ENCODE data around the gene SAFB. TPM values are rescaled to one million over a fixed set of nuclear protein-coding genes. Genes with fewer than 3 reads are reported as not detected.
"Not testable (repeated sequence)": the region's sequence is repeated elsewhere in the genome, so short reads cannot be mapped to it uniquely, and the experiment has no call there.

The SAFB gene
- polyA plus RNA-seq, 1 donor, result 192 TPM

- DNase-seq, result no peak
Measured at GRCh38 chr19:5683177-5683886, 60.4 kb downstream of the SAFB start.

DNA sequence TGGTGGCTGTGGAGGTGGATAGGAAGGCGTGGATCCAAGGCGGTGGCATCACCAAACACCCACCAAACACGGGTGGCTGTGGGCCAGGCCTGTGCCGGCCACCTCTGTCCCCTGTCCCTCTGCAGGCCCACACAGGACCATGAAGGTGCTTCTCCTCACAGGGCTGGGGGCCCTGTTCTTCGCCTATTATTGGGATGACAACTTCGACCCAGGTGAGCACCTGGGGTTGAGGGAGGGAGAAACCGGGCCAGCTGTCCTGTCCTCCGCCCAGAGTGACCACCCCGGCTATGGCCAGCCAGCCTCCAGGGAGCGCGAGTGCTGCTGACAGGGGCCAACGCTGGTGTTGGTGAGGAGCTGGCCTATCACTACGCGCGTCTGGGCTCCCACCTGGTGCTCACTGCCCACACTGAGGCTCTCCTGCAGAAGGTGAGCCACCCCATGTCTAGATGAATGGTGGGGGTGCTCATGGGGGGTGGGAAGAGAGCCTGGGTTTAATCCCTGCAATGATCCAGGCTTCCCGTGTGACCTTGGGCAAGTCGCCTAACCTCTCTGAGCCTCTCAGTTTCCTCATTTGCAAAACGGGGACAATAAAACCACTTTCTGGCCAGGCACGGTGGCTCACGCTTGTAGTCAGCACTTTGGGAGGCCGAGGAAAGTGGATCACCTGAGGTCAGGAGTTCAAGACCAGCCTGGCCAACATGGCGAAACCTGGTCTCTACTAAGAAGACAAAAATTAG is 62.0 kb downstream of the SAFB start:
- no peak for DNase-seq

DNA sequence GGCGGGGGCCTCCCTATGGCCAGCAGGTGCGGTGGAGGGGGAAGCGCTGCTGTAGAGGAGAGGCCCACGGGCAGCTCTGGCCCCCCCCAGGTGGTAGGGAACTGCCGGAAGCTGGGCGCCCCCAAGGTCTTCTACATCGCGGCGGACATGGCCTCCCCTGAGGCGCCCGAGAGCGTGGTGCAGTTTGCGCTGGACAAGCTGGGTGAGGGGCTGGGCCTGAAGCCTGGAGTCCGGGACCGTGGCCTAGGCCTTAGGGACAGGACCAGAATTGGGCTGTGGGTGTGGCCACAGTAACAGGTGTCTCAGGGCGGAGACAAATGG is 63.4 kb downstream of the SAFB start:
- no peak for DNase-seq

- DNase-seq, result peak; percentile 89
Measured at GRCh38 chr19:5686647-5687359, 63.9 kb downstream of the SAFB start.

DNA sequence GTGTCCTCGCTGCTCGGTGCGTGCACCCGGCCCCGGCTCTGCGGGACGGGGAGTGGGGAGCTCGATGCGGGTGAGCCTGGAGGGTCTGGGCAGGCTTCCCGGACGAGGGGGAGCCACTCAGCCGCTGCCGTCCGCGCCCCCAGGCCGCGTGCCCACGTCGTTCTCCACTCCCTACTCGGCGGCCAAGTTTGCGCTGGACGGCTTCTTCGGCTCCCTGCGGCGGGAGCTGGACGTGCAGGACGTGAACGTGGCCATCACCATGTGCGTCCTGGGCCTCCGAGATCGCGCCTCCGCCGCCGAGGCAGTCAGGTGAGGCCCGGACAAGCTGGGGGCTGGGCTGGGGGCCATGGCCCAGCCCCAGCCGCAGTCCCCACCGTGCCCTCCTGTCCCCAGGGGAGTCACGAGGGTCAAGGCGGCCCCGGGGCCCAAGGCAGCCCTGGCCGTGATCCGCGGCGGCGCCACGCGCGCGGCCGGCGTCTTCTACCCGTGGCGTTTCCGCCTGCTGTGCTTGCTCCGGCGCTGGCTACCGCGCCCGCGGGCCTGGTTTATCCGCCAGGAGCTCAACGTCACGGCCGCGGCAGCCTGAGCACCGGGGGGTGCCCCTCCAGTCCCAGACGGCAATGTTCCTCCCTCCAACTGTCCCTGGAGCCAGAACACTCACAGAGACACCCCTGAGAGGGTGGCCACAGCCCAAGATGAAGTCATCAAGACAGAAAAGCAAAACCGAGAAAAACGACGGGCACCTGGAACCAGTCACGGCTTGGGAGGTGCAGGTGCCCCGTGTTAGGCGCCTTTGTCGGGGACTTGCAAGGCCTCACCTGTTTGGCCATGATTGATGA is 64.7 kb downstream of the SAFB start:
- DNase-seq, result no peak

DNA sequence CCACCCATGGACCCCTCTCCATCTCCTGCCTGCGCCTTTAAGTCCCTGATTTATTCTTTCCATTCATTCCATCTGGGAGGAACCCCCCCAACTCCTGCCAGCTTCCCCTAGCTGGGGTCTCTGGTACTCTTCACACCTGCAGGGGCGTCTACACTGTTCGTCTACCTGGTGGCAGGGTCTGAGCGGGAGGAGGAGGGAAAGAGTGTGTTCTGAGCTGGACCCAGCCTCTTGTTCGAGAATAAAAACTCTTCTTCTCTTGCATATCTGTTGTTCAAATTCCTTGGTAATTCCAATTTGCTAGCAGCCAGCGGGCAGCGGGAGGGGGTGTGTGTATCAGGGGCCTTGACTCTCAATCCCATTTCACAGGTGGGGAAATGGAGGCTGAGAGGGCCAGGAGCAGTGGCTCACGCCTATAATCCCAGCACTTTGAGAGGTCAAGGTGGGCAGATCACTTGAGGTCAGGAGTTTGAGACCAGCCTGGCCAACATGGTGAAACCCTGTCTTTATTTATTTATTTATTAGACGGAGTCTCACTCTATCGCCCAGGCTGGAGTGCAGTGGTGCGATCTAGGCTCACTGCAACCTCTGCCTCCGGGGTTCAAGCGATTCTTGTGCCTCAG is 65.5 kb downstream of the SAFB start:
- DNase-seq, result not testable (repeated sequence)

GRCh38 chr19:5690125-5690954 is 67.5 kb downstream of the SAFB start, which contains the start of gene RPL36:
TSS of gene RPL36 (plus strand) at chr19:5690295. CDS start at chr19:5690508, 213 bp downstream.
- DNase-seq, result peak; percentile 98

DNA sequence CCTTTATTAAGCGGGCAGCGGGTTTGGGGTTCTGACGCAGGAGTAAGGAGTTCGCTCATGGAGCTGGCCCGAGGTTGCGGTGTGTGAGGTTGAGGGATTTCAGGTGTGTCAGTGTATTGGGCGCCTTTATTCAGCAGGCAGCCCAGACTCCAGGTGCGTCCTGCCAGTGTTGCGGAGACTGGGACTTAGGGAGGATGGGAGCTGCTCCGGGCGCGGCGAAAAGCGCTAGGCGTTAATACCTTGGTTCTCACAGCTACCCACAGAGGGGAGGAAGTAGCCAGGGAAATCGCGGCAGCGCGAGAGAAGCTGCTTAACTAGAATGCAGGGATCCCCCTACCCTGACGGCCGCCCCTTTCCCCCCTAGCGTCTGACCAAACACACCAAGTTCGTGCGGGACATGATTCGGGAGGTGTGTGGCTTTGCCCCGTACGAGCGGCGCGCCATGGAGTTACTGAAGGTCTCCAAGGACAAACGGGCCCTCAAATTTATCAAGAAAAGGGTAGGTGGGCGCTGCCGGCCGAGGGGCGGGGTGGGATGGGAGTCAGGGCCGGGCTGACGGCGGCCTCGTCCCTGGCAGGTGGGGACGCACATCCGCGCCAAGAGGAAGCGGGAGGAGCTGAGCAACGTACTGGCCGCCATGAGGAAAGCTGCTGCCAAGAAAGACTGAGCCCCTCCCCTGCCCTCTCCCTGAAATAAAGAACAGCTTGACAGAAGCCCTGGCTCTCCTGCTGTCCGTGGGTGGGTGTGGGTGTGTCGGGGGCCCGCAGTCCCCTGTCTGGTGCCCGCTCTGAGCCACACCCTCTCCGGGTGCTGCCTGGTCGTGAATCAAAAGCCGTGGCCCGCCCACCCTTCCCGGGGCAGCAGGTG is 68.3 kb downstream of the SAFB start:
- DNase-seq, result no peak

DNA sequence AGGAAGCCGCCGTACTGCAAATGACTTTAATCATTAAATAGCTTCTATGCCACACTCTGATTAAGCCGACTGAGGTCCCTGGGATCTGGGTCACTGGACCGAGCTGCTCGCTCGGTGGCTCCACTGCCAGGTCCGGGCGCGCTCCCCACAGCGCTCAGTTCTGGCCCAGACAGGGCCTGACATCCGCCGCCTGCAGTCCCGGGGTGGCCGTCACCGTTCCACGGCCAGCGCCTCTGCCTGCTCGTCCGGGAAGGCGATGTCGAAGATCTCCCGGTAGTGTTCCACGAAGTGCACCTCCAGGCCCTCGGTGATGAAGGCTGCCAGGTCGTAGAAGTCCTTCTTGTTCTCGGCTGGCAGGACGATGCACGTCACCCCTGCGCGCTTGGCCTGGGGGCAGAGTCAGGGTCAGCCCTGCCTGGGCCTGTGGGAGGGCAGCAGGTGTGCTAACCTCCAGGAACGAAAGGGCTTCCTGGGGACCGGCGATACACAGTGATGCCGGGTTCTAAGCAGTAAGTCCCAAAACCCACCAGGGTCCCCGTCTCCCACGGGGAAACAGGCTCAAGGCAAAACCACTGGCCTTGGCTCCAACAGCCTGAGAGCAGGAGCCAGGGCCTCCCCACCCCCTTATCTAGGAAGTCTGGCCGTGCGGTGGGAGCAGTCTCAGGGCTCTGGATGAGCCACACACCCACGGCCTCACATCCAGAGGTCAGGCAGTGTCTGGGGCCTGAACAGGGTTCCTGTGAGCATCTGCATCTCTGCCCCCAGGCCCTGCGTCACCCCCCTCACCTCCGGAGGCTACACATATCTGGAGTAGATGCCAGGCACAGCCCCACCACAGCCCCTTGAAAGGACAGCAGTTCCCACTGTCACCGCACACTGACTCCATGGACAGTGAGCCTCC is 69.2 kb downstream of the SAFB start:
- DNase-seq, result no peak

DNA sequence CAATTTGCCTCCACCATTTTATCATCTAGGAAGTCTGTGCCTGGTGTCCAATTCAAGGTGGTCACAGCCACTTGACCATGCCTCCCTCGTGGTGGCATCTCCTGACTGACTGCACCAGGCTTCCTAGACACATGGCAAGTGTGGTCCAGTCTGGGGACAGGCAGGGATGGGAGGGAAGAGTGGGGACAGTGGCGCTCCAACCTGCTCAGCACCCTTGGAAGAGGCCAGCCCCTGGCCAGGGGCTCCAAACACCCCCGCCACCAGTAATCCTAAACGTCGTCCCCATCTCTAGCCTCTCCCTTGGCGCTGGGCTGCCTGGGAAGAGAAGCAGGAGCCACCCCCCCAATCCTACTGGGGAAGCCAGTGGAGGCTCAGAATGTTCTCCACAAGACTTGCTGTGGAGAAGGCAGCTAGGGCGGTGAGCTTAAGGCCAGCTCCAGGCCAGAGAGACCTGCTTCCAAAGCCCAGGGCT is 69.9 kb downstream of the SAFB start:
- DNase-seq, result no peak

GRCh38 chr19:5693195-5694166 is 70.6 kb downstream of the SAFB start:
- no peak for DNase-seq

GRCh38 chr19:5694167-5694955 is 71.5 kb downstream of the SAFB start:
- no peak for DNase-seq

GRCh38 chr19:5694956-5695648 is 72.2 kb downstream of the SAFB start:
- DNase-seq, result no peak

- DNase-seq, result no peak
Measured at GRCh38 chr19:5695649-5696195, 72.8 kb downstream of the SAFB start.
